Measurements from ENCODE around the gene KHDC1L. TPM values are rescaled to one million over a fixed set of nuclear protein-coding genes. Genes with fewer than 3 reads are reported as not detected.

The KHDC1L gene
- total RNA-seq, 2 donors from 2014 or later, result not detected

DNA sequence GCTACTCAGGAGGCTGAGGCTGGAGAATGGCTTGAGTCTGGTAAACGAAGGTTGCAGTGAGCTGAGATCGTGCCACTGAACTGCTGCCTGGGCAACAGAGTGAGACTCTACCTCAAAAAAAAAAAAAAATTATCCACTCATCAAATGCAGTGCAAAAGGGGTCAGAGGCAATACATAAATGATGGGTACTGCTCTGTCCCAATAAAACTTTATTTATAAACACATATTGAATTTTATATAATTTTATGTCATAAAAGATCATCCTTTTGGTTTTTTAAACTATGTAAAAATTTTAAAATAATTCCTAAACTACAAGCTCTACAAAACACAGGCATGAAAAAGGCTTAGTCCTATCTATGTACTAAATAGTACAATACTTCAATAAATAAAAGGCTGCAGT, 27.4 kb upstream of the KHDC1L start:
- H3K27me3 Mint-ChIP-seq (ENCODE audit: insufficient read depth), result no peaks in the 10 kb centered on the region
- no peak overlapping the region for H3K4me3 Mint-ChIP-seq
- DNase-seq, result no peak
- Histone ChIP-seq H3K4me1 (ENCODE audit: control insufficient read depth, insufficient read depth, low read length) (no peaks in the 10 kb centered on the region), H3K27ac (ENCODE audit: low read depth, low read length) (no peak overlapping the region), H3K36me3 (ENCODE audit: control insufficient read depth, insufficient read depth, low read length) (no peaks in the 10 kb centered on the region), H3K9me3 (ENCODE audit: control insufficient read depth, low read length) (no peaks in the 10 kb centered on the region), H3K27me3 (ENCODE audit: control insufficient read depth, insufficient read depth, low read length, poor library complexity, severe bottlenecking) (no peaks in the 10 kb centered on the region), H3K9ac (ENCODE audit: extremely low read depth, low read length, poor library complexity, severe bottlenecking) (no peak overlapping the region), H3K4me3 (ENCODE audit: low read length) (no peak overlapping the region)
- 67 to 92% methylated on average over 1 to 2 of the region's 2 CpGs for WGBS, 2 experiments (ENCODE audit: insufficient coverage in 1 of 2, insufficient read length in 1 of 2)
- peaks cover 13% of the 10 kb centered on the region for H3K4me1 Mint-ChIP-seq
- no peaks in the 10 kb centered on the region for H3K9me3 Mint-ChIP-seq
- no peaks in the 10 kb centered on the region for H3K36me3 Mint-ChIP-seq (ENCODE audit: low read depth)
- H3K27ac Mint-ChIP-seq, result no peak overlapping the region
- no peak for TF ChIP-seq CTCF (conservative IDR thresholded peaks at IDR 0.05)

DNA sequence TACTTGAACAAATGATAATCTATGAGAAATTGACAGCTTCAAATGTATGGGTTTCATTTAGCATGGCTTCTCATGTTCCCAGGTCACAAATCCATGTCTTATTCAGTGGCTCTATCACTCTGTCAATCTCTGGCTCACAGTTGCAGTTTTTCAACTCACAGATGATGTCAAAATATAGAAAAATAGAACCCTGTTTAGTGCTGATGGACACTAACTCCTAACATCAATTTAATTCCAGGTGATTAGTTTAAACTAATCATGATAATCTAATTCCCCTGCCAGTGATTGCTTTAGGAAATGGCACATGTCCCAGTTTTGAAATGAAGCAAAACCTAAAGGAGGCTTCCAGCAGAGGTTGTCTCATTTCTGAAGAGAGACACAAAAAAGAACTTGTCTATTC, 24.7 kb upstream of the KHDC1L start:
- H3K27me3 Mint-ChIP-seq (ENCODE audit: insufficient read depth), result no peaks in the 10 kb centered on the region
- H3K36me3 Mint-ChIP-seq (ENCODE audit: low read depth), result no peaks in the 10 kb centered on the region

GRCh38 chr6:73248192-73248903, 23.1 kb upstream of the KHDC1L start:
- peaks cover 23% of the 10 kb centered on the region for H3K4me1 Mint-ChIP-seq
- H3K9me3 ChIP-seq (ENCODE audit: control insufficient read depth, low read length), result no peaks in the 10 kb centered on the region
- no peak for TF ChIP-seq CTCF (conservative IDR thresholded peaks at IDR 0.05)
- 91 to 93% methylated on average over 4 to 5 of the region's 5 CpGs for WGBS, 2 experiments (ENCODE audit: insufficient coverage in 1 of 2, insufficient read length in 1 of 2)
- H3K4me3 ChIP-seq (ENCODE audit: low read length), result no peak overlapping the region
- H3K27ac ChIP-seq (ENCODE audit: low read depth, low read length), result no peak overlapping the region
- no peaks in the 10 kb centered on the region for H3K9me3 Mint-ChIP-seq
- DNase-seq, result no peak
- H3K27ac Mint-ChIP-seq, result no peak overlapping the region
- no peak overlapping the region for H3K4me3 Mint-ChIP-seq
- H3K9ac ChIP-seq (ENCODE audit: extremely low read depth, low read length, poor library complexity, severe bottlenecking), result no peak overlapping the region
- H3K4me1 ChIP-seq (ENCODE audit: control insufficient read depth, insufficient read depth, low read length), result peaks cover 4% of the 10 kb centered on the region
- no peaks in the 10 kb centered on the region for H3K36me3 ChIP-seq (ENCODE audit: control insufficient read depth, insufficient read depth, low read length)
- H3K27me3 ChIP-seq (ENCODE audit: control insufficient read depth, insufficient read depth, low read length, poor library complexity, severe bottlenecking), result no peaks in the 10 kb centered on the region
- H3K36me3 Mint-ChIP-seq (ENCODE audit: low read depth), result no peaks in the 10 kb centered on the region
- no peaks in the 10 kb centered on the region for H3K27me3 Mint-ChIP-seq (ENCODE audit: insufficient read depth)

More for the DNA sequence above, 24.7 kb upstream of the KHDC1L start:
- Histone ChIP-seq H3K27ac (ENCODE audit: low read depth, low read length) (no peak overlapping the region), H3K36me3 (ENCODE audit: control insufficient read depth, insufficient read depth, low read length) (no peaks in the 10 kb centered on the region), H3K4me1 (ENCODE audit: control insufficient read depth, insufficient read depth, low read length) (peaks cover 4% of the 10 kb centered on the region), H3K9me3 (ENCODE audit: control insufficient read depth, low read length) (no peaks in the 10 kb centered on the region), H3K4me3 (ENCODE audit: low read length) (no peak overlapping the region), H3K27me3 (ENCODE audit: control insufficient read depth, insufficient read depth, low read length, poor library complexity, severe bottlenecking) (no peaks in the 10 kb centered on the region), H3K9ac (ENCODE audit: extremely low read depth, low read length, poor library complexity, severe bottlenecking) (no peak overlapping the region)
- Mint-ChIP-seq H3K4me3 (no peak overlapping the region), H3K27ac (no peak overlapping the region), H3K4me1 (peaks cover 23% of the 10 kb centered on the region), H3K9me3 (no peaks in the 10 kb centered on the region)
- no peak for DNase-seq
- TF ChIP-seq CTCF (conservative IDR thresholded peaks at IDR 0.05), result no peak

Data from endodermal cell (in vitro differentiated cells).